Stimulated activated effector memory CD8-positive, alpha-beta T cell treated with anti-CD3 and anti-CD28 coated beads, Interleukin-12 subunit alpha, Interleukin-12 subunit beta, amount 100 ng/mL, for 72 hours (primary cell): ENCODE results near the gene ATXN2.
"Not testable (repeated sequence)": the region's sequence is repeated elsewhere in the genome, so short reads cannot be mapped to it uniquely, and the experiment has no call there.

Experiments
- ATAC-seq: fragments of 150-1000 bp; cut with Tn5 transposase; 2 replicates; pipeline ENCODE4 v1.10.0; 2021
- DNase-seq, 2 donors: peaks; one replicate each; pipeline ENCODE4 v3.0.0; 2021 to 2022; ENCODE audit warnings: low spot score in 2 of 2
- H3K27ac Mint-ChIP-seq: one replicate; pipeline ENCODE4 v1.8.0; 2022; ENCODE audit warnings: mild to moderate bottlenecking, mixed read lengths
- H3K36me3 Mint-ChIP-seq: one replicate; pipeline ENCODE4 v1.8.0; 2022; ENCODE audit warnings: mild to moderate bottlenecking, mixed read lengths
- H3K4me1 Mint-ChIP-seq: one replicate; pipeline ENCODE4 v1.8.0; 2022; ENCODE audit warnings: mixed read lengths
- H3K4me3 Mint-ChIP-seq: one replicate; pipeline ENCODE4 v1.8.0; 2022; ENCODE audit warnings: mild to moderate bottlenecking, mixed read lengths
- H3K9me3 Mint-ChIP-seq: one replicate; pipeline ENCODE4 v1.8.0; 2022; ENCODE audit warnings: mixed read lengths

ATXN2 gene

DNA sequence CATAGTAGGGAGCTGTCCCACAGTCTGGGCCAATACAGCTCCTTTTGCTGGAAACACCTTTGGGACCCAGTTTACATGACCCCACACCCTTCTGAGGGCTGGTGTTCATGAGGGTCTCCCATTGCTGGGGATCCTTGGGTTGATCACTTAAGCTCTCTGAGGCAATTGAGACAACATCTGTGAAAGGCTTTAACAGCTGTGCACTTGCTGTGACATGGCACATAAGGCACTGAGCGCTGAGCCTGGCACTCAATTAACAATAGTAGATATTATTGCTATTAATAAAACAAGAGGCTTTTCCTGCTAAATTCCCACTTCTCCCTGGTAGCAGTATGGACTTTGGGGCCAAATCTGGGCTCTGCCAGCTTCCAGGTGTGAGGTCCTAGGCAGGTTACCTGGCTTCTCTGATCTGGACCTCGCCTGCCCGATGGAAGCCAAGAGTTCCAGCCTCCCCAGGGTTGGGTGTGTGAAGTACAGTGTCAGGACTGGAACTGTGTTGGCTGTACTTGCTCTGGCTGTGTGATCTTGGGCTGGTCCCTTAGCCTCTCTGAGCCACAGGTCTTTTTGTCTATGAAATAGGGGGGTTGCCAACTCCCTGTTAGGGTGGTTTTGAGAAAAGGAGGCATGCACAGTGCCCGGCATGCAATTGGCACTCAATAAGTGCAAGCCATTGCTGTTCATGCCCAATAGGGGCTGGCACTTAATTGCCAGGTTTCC is 190.3 kb downstream of the ATXN2 start:
- ATAC-seq, result no peak
- peak overlapping the region; percentile 78 for H3K4me3 Mint-ChIP-seq
- H3K9me3 Mint-ChIP-seq, result no peaks in the 10 kb centered on the region
- no peak for DNase-seq
- H3K4me1 Mint-ChIP-seq, result peaks cover 81% of the 10 kb centered on the region
- H3K36me3 Mint-ChIP-seq, result peaks cover 29% of the 10 kb centered on the region
- H3K27ac Mint-ChIP-seq, result peak overlapping the region; percentile 90

DNA sequence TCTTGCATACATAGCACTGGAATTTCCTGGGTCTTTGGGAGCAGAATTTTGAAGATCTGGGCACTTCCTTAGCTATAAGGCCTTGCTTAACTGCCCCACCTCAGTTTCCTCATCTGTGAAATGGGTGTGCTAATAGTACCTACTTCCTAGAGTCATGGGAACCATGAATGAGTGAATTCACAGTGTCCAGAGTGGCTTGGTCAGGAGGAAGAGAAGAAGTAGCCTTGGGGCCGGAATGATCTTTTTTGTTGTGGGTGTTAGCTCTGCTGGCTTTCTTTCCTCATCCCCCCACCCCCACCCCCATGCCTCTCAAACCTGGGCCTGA is 191.0 kb downstream of the ATXN2 start:
- peaks cover 37% of the 10 kb centered on the region for H3K36me3 Mint-ChIP-seq
- ATAC-seq (no peak), DNase-seq (no peak)
- H3K27ac Mint-ChIP-seq, result peak overlapping the region; percentile 6
- H3K4me1 Mint-ChIP-seq, result peaks cover 81% of the 10 kb centered on the region
- no peaks in the 10 kb centered on the region for H3K9me3 Mint-ChIP-seq
- H3K4me3 Mint-ChIP-seq, result peak overlapping the region; percentile 78

DNA sequence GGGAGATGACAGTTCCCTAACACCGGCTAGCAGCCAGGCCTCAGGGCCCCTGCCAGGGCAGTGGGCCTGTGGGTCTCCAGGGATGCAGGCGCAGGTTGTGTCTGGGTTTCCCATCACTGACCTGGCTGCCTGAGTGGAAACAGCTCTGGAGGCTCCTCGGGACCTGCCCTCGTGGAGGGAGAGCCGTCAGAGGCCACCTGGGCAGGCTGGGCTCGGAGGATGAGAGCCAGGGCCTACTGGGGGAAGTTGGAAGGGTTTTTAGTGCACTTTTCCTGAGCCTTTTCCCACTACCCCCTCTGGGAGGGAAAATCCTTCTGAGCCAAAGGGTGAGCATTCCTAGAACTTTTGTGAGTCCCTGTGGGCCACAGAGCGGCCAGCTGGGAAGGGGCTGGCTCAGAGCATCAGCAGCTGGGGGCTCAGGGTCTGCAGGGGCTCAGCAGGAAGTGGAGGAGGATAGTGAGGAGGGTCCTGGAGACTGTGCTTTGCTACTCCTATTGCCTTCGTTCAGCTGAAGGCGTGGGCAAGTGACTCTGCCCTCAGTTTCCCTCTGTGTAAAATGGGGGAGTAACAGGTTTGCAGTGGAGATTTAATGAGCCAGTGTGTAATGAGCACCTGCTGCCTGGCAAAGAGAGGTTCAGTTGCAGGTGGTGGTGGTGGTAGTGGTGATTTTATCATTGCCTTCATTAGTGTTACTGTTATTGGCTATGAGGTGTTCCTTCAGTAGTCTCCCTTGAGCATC is 191.6 kb downstream of the ATXN2 start:
- H3K4me3 Mint-ChIP-seq, result peak overlapping the region; percentile 78
- H3K4me1 Mint-ChIP-seq, result peaks cover 80% of the 10 kb centered on the region
- H3K9me3 Mint-ChIP-seq, result no peaks in the 10 kb centered on the region
- DNase-seq (no peak), ATAC-seq (no peak)
- peak overlapping the region; percentile 88 for H3K27ac Mint-ChIP-seq
- peaks cover 41% of the 10 kb centered on the region for H3K36me3 Mint-ChIP-seq

DNA sequence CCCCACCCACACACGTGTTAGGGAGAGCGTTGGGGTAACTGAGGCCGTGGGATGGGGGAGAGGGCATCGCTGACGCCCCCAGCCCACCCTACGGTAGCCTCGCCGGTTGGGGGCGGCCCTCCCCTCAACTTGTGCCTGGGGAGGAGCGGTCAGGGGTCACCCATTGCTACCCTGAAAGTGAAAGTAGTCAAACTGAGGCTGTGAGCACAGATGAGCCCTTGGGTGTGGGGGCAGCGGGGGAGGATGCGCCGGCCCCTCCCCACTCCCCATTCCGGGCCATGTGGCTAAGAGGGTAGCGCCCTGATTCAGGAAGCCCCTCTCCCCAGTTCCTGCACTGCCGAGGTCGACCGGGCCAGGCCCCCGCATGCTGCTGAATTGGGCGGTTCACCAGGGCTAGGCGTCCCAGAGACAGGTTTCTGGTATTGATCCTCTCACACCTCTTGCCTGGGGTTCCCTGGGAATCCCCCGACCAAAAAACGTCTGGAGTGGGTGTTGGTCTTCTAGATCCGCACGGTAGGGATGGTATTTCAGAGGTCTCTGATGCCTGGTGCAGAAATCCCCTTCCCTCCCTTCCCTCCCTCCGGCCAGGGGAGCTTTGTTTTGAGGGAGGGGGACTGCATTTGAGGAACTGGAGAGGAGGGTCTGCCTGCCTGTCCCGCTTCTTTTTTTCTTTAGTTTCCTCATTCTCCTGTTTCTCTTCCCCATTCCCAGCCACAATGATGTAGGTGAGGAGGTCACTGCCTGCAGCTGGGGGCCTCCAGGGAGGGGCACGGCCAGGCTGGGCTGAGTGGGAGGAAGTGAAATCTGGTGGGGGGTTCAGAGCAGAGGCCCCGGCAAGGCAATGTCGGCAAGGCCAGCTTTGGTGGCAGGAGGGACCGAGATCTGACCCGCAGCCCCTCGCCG is 192.4 kb downstream of the ATXN2 start:
- ATAC-seq, result no peak
- peaks cover 41% of the 10 kb centered on the region for H3K36me3 Mint-ChIP-seq
- no peaks in the 10 kb centered on the region for H3K9me3 Mint-ChIP-seq
- peak in 1 of 2 donors; percentile 75 for DNase-seq
- H3K4me3 Mint-ChIP-seq, result peak overlapping the region; percentile 78
- peak overlapping the region; percentile 88 for H3K27ac Mint-ChIP-seq
- peaks cover 72% of the 10 kb centered on the region for H3K4me1 Mint-ChIP-seq

DNA sequence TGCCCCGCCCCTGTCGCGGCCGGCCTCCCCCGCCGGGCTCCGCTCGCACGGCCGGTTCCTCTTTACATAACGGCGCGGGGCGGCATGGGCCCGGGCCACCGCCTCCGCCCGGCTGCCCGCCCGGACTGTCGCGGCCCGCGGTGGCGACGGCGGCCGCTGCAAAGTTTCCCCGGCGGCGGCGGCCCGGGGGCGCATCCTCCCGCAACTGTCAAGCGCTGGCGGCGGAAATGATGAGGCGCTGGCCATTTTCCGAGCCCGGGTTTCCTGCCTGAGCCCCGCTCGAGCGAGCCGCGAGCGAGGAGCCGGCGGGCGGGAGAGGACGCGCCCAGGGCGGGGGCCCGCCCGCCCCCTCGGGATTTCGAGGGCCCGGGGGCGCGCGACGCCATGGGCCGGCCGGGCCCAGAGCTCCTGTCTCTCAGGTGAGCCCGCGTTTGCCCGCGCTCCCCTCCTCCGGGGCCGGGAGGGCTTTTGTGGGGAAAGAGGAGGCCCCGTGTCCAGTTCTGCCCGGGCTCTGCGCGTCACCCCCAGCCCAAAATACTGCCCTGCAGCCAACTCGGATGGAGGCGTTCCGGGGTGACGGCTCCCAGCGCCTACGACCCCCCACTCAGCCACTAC is 193.1 kb downstream of the ATXN2 start, which contains the start of gene SH2B3:
TSS of gene SH2B3 (plus strand) at position 65 of the 615 bp plus-strand sequence. CDS start 12,223 bp downstream, outside the sequence.
- H3K36me3 Mint-ChIP-seq, result peaks cover 41% of the 10 kb centered on the region
- DNase-seq, result peak in 1 of 2 donors; percentile 90
- no peaks in the 10 kb centered on the region for H3K9me3 Mint-ChIP-seq
- peak within 1 kb of the TSS; percentile 94 for H3K27ac Mint-ChIP-seq
- peaks cover 67% of the 10 kb centered on the region for H3K4me1 Mint-ChIP-seq
- peak within 1 kb of the TSS; percentile 78 for H3K4me3 Mint-ChIP-seq
- peak; percentile 60 for ATAC-seq

DNA sequence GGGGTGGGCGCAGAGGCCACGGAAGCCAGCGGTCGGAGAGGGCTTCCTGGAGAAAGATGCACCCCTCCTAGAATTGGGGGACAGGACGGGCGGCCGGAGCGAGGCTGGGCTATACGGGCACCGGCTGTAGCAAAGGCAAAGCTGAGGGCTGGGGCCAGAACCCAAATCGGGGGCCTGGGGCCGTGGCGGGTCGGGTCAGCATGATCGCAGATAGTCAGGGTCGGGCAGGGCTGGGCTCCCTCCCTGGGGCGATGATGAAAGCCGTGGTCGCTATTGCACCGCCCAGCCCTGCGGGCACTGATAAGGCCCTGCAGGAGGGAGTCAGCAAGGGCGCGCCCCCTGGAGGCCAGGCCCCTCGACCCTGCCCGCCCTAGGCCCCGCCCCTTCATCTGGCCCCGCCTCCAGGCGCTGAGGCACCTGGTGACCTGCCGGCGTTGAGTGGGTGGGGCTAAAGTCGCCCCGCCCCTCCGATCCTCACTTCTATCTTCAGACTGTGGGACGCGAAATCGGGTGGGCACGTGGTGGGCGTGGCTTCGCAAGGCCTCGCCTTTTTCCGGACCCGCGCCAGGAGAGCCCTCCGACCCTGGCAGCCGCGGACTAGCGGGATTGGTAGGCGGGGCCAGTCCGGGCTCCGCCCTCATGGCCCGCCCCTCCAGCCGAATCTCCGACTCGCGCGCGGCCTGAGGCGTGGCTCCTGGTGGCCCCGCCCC is 193.8 kb downstream of the ATXN2 start:
- peak; percentile 94 to 98 for DNase-seq
- H3K4me1 Mint-ChIP-seq, result peaks cover 67% of the 10 kb centered on the region
- H3K4me3 Mint-ChIP-seq, result peak overlapping the region; percentile 78
- H3K36me3 Mint-ChIP-seq, result peaks cover 41% of the 10 kb centered on the region
- H3K9me3 Mint-ChIP-seq, result no peaks in the 10 kb centered on the region
- H3K27ac Mint-ChIP-seq, result peak overlapping the region; percentile 94
- peak; percentile 77 for ATAC-seq

DNA sequence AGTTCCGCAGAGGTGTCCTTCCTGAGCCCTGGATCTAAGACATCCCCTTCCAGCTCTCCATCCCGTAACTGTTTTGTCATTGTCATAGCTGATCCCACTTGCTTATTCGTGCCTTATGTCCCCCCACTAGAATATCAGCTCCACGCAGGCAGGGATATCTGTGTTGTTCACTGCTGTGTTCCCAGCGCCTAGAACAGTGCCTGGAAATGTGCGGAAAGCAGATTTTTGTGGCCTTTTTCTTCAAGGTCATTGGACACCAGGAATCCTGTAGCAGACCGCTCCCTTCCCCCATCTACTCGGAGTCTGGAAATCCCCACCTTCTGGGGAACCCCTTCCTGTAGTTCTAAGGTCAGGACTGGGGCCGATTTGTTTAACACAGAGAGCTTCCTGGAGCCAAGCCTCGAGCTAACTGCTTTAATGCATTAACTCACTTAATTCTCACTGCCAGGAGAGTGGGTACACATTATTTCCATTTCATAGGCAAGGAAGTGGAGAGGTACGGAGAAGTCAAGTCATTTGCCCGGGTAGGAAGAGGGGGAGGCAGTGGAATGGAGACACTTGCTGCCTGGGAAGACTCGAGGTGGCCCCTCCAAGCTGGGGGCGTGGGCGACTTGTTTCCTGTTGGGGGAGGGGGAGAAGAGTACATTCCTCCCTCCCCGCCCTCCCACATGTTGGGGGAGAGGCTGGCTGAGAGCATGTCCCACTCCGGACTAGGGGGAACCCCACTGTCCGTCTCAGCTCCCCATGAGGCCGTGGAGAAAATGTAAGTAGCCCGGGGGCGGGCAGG is 194.6 kb downstream of the ATXN2 start:
- Mint-ChIP-seq H3K36me3 (peaks cover 44% of the 10 kb centered on the region), H3K27ac (peak overlapping the region; percentile 94), H3K9me3 (peaks cover 2% of the 10 kb centered on the region), H3K4me1 (peaks cover 67% of the 10 kb centered on the region), H3K4me3 (peak overlapping the region; percentile 78)
- DNase-seq (peak in 1 of 2 donors; percentile 83), ATAC-seq (peak; percentile 5)

DNA sequence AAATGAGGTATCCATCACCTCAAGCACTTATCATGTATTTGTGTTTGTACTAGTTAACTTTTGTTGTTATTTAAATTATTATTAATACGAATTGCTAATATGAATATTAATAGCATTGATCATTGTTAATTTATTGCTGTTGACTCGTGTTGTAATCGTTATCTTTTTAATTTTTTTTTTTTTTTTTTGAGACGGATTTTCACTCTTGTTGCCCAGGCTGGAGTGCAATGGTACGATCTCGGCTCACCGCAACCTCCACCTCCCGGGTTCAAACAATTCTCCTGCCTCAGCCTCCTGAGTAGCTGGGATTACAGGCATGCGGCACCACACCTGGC is 196.7 kb downstream of the ATXN2 start:
- Mint-ChIP-seq H3K4me3 (peak overlapping the region; percentile 78), H3K36me3 (peaks cover 37% of the 10 kb centered on the region), H3K4me1 (peaks cover 60% of the 10 kb centered on the region)
- not testable (repeated sequence) for ATAC-seq, DNase-seq, H3K27ac Mint-ChIP-seq, H3K9me3 Mint-ChIP-seq
